Lower leg skin (tissue), 3 donors: Measurements from ENCODE around the gene TK2.

Experiments used
- CTCF ChIP-seq, 3 donors: fragments of 450-650 bp; IDR thresholded peaks; one replicate each; pipeline ENCODE4 v1.5.1; 2016; ENCODE audit warnings: antibody characterized with exemption in 3 of 3, mild to moderate bottlenecking in 3 of 3, moderate library complexity in 2 of 3
- POLR2A ChIP-seq, 2 donors: fragments of 450-650 bp; IDR thresholded peaks; one replicate each; pipeline ENCODE4 v1.6.1; 2016 to 2017; ENCODE audit warnings: antibody characterized with exemption in 2 of 2, mild to moderate bottlenecking in 1 of 2, moderate library complexity in 1 of 2

GRCh38 chr16:66548068-66548467, 1.9 kb downstream of the TK2 start:
- TF ChIP-seq CTCF (IDR thresholded peaks at IDR 0.05), result no peak
- no peak for TF ChIP-seq POLR2A (IDR thresholded peaks at IDR 0.05)
